T-helper 1 cell (primary cell): Measurements from ENCODE around the gene SSH3.
"Not testable (repeated sequence)": the region's sequence is repeated elsewhere in the genome, so short reads cannot be mapped to it uniquely, and the experiment has no call there.

Experiments used
- DNase-seq, 5 donors: peaks; one replicate each; pipeline ENCODE4 v3.0.0-alpha.2; 2012 to 2020

Gene SSH3

GRCh38 chr11:67312187-67313021 is 9.1 kb downstream of the SSH3 start:
- peak in 3 of 5 donors; percentile 35 to 52 (median 41) for DNase-seq

- no peak for DNase-seq
Measured at GRCh38 chr11:67313125-67313890, 10.0 kb downstream of the SSH3 start.

- no peak for DNase-seq
Measured at GRCh38 chr11:67314218-67314617, 10.9 kb downstream of the SSH3 start.

- DNase-seq: no peak
Measured at GRCh38 chr11:67315325-67315909, 12.1 kb downstream of the SSH3 start.

- DNase-seq: no peak
Measured at GRCh38 chr11:67316882-67317204, 13.5 kb downstream of the SSH3 start.

- peak; percentile 93 to 98 (median 96) for DNase-seq
Measured at GRCh38 chr11:67317205-67317887, 14.0 kb downstream of the SSH3 start.

GRCh38 chr11:67317888-67318555 is 14.7 kb downstream of the SSH3 start:
- DNase-seq: peak in 2 of 5 donors; percentile 31 to 35

- DNase-seq: not testable (repeated sequence)
Measured at GRCh38 chr11:67318876-67319275, 15.5 kb downstream of the SSH3 start.

GRCh38 chr11:67320011-67320410 is 16.7 kb downstream of the SSH3 start:
- no peak for DNase-seq

GRCh38 chr11:67320691-67321090 is 17.4 kb downstream of the SSH3 start:
- no peak for DNase-seq

GRCh38 chr11:67321313-67321871 is 18.1 kb downstream of the SSH3 start:
- DNase-seq: no peak

GRCh38 chr11:67322049-67322448 is 18.7 kb downstream of the SSH3 start:
- no peak for DNase-seq

GRCh38 chr11:67323526-67323925 is 20.2 kb downstream of the SSH3 start:
- DNase-seq: no peak

- no peak for DNase-seq
Measured at GRCh38 chr11:67332081-67332691, 28.9 kb downstream of the SSH3 start.

GRCh38 chr11:67337257-67337656 is 33.9 kb downstream of the SSH3 start:
- no peak for DNase-seq

GRCh38 chr11:67344264-67344663 is 40.9 kb downstream of the SSH3 start:
- peak in 1 of 5 donors; percentile 31 for DNase-seq

- no peak for DNase-seq
Measured at GRCh38 chr11:67345247-67345919, 42.1 kb downstream of the SSH3 start.

- DNase-seq: peak in 1 of 5 donors; percentile 46
Measured at GRCh38 chr11:67345920-67346819, 42.8 kb downstream of the SSH3 start.

GRCh38 chr11:67347964-67348749 is 44.8 kb downstream of the SSH3 start:
- DNase-seq: no peak
